HepG2 (cell line): ENCODE measurements around the gene RASSF4. TPM values are rescaled to one million over a fixed set of nuclear protein-coding genes. Genes with fewer than 3 reads are reported as not detected.

Experiments
- ASH2L ChIP-seq: fragments of 300-600, 200-600 bp; sonication (generic); IDR thresholded peaks from 2 replicates; pipeline ENCODE4 v1.7.0; 2017; ENCODE audit warnings: low read depth, mild to moderate bottlenecking, moderate library complexity, mixed read lengths, low read length; ENCODE audit not compliant: insufficient read length
- ATM ChIP-seq: fragments of 450-650 bp; IDR thresholded peaks from 2 replicates; pipeline ENCODE4 v1.7.1; 2017; ENCODE audit warnings: mild to moderate bottlenecking, borderline replicate concordance
- FOSL2 ChIP-seq: sonication (generic); formaldehyde crosslinking; IDR thresholded peaks from 2 replicates; pipeline ENCODE4 v1.4.0; 2020; ENCODE audit warnings: missing genetic modification reagents
- HOMEZ ChIP-seq: IDR thresholded peaks from 2 replicates; pipeline ENCODE4 v1.6.1; 2016; ENCODE audit warnings: low read depth
- KLF13 ChIP-seq: sonication (generic); formaldehyde crosslinking; IDR thresholded peaks from 2 replicates; pipeline ENCODE4 v1.4.0; 2020; ENCODE audit warnings: mild to moderate bottlenecking, missing genetic modification reagents
- MTERF4 ChIP-seq: sonication (generic); formaldehyde crosslinking; IDR thresholded peaks from 2 replicates; pipeline ENCODE4 v1.8.0; 2023; ENCODE audit warnings: mild to moderate bottlenecking, missing genetic modification reagents
- NCOR1 ChIP-seq: fragments of 200-600 bp; sonication (generic); IDR thresholded peaks from 2 replicates; pipeline ENCODE4 v1.7.0; 2017; ENCODE audit warnings: antibody characterized with exemption, low read length, borderline replicate concordance
- PAF1 ChIP-seq: IDR thresholded peaks from 2 replicates; pipeline ENCODE4 v1.6.1; 2016; ENCODE audit warnings: missing genetic modification reagents, missing compliant biosample characterization
- PBX2 ChIP-seq: IDR thresholded peaks from 2 replicates; pipeline ENCODE4 v1.6.1; 2016; ENCODE audit warnings: control low read depth
- POLR2G ChIP-seq: fragments of 200-400 bp; formaldehyde crosslinking; IDR thresholded peaks from 2 replicates; pipeline ENCODE4 v1.6.1; 2018; ENCODE audit warnings: mild to moderate bottlenecking, low read depth, low read length, moderate library complexity
- PRDM15 ChIP-seq: sonication (generic); formaldehyde crosslinking; IDR thresholded peaks from 2 replicates; pipeline ENCODE4 v1.4.0; 2020; ENCODE audit warnings: missing genetic modification reagents
- RAD21 ChIP-seq: fragments of 450-650 bp; formaldehyde crosslinking; IDR thresholded peaks from 2 replicates; pipeline ENCODE4 v1.5.0; 2020; ENCODE audit warnings: mild to moderate bottlenecking
- RBAK ChIP-seq: sonication (generic); formaldehyde crosslinking; IDR thresholded peaks from 2 replicates; pipeline ENCODE4 v1.5.1; 2020; ENCODE audit warnings: mild to moderate bottlenecking, missing genetic modification reagents
- REPIN1 ChIP-seq: sonication (generic); formaldehyde crosslinking; IDR thresholded peaks from 2 replicates; pipeline ENCODE4 v1.8.0; 2022; ENCODE audit warnings: missing genetic modification reagents, low read depth, mild to moderate bottlenecking, borderline replicate concordance
- SIX1 ChIP-seq: sonication (generic); formaldehyde crosslinking; IDR thresholded peaks from 2 replicates; pipeline ENCODE4 v1.4.0; 2020; ENCODE audit warnings: missing genetic modification reagents, borderline replicate concordance
- TBX2 ChIP-seq: sonication (generic); formaldehyde crosslinking; IDR thresholded peaks from 2 replicates; pipeline ENCODE4 v1.5.0; 2020; ENCODE audit warnings: missing genetic modification reagents, mild to moderate bottlenecking, borderline replicate concordance
- ZFP62 ChIP-seq: sonication (generic); formaldehyde crosslinking; IDR thresholded peaks from 2 replicates; pipeline ENCODE4 v1.4.0; 2020; ENCODE audit warnings: missing genetic modification reagents
- ZMAT3 ChIP-seq: sonication (generic); formaldehyde crosslinking; conservative IDR thresholded peaks from 2 replicates; pipeline ENCODE4 v1.7.0; 2021; ENCODE audit warnings: missing genetic modification reagents
- ZNF24 ChIP-seq: fragments of 450-650 bp; IDR thresholded peaks from 2 replicates; pipeline ENCODE4 v1.6.1; 2017; ENCODE audit warnings: antibody characterized with exemption, mild to moderate bottlenecking
- ZNF30 ChIP-seq: sonication (generic); formaldehyde crosslinking; IDR thresholded peaks from 2 replicates; pipeline ENCODE4 v1.5.0; 2020; ENCODE audit warnings: mild to moderate bottlenecking, missing genetic modification reagents
- ZNF496 ChIP-seq: sonication (generic); formaldehyde crosslinking; IDR thresholded peaks from 2 replicates; pipeline ENCODE4 v1.8.1; 2023; ENCODE audit warnings: mild to moderate bottlenecking, moderate library complexity, missing genetic modification reagents; ENCODE audit not compliant: insufficient replicate concordance
- ZNF674 ChIP-seq: sonication (generic); formaldehyde crosslinking; IDR thresholded peaks from 2 replicates; pipeline ENCODE4 v1.5.0; 2020; ENCODE audit warnings: low read depth, mild to moderate bottlenecking, missing genetic modification reagents
- ZNF879 ChIP-seq: sonication (generic); formaldehyde crosslinking; IDR thresholded peaks from 2 replicates; pipeline ENCODE4 v1.8.1; 2023; ENCODE audit warnings: missing genetic modification reagents
- polyA plus RNA-seq, 8 experiments: library from polyadenylated mRNA; depleted of rRNA in 3 of 8; stranded (reverse) in 7 of 8; unstranded in 1 of 8; fragments of >200 nt; fragmentation: Illumina TruSeq in 4 of 8; extraction: Trizol in 4 of 8; gene quantifications; 2 replicates each; pipeline versions ENCODE4 v1.2.1 to v1.2.3, GENCODE V29; 2011 to 2016; ENCODE audit warnings: low read depth in 4 of 8, missing spikeins in 1 of 8, mixed read lengths in 1 of 8; ENCODE audit not compliant: insufficient read depth in 1 of 8
- total RNA-seq, 5 experiments: library from RNA; depleted of rRNA; stranded (reverse); fragments of >200 nt; fragmentation: Illumina TruSeq; extraction: Trizol; gene quantifications; 2 replicates each; pipeline ENCODE4 v1.2.3, GENCODE V29; 2016; ENCODE audit warnings: low read depth in 1 of 5
- TF ChIP-seq, protein P1 (sequence below): sonication (generic); formaldehyde crosslinking; IDR thresholded peaks from 2 replicates; pipeline ENCODE4 v1.5.0; 2020; ENCODE audit warnings: missing genetic modification reagents

RASSF4 gene
- total and polyA plus RNA-seq, 2 of the 13 experiments (the other 11 are each of a cell fraction or from before 2014, with no cell fraction given) = 34.0 to 51.7 TPM

DNA sequence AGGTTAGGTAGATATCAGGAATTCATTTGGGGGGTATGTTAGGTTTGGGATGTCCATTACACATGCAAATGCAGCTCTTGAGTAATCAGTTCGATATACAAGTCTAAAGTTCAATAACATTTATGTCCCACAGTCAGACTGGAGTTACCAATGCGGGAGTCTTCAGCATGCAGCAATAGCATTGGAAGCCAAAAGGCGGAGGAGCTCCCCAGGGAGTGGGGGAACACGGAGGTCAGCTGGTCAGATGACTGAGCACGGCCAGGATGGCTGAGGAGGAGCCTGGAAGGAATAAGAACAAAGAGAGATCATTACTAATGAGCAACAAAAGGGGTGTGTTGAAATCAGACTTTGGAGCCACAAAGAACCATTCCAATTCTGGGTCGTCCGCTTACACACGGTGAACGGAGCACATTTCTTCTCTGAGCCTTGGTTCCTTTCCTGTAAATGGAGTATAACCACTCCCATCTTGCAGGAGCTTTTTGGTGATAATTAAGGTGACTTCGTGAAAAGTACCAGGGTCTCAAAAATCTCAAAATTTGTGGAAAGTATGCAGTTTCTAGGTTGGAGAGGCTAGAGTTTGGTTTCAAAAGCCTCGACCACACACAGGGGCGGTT lies 40.6 kb downstream of the RASSF4 start (continued):
- no peak for TF ChIP-seq PRDM15 (CRISPR knock-in tag)
- no peak for TF ChIP-seq ASH2L
- TF ChIP-seq FOSL2 (CRISPR knock-in tag) = no peak
- TF ChIP-seq ZNF496 (CRISPR knock-in tag) = no peak
- TF ChIP-seq, protein P1, sequence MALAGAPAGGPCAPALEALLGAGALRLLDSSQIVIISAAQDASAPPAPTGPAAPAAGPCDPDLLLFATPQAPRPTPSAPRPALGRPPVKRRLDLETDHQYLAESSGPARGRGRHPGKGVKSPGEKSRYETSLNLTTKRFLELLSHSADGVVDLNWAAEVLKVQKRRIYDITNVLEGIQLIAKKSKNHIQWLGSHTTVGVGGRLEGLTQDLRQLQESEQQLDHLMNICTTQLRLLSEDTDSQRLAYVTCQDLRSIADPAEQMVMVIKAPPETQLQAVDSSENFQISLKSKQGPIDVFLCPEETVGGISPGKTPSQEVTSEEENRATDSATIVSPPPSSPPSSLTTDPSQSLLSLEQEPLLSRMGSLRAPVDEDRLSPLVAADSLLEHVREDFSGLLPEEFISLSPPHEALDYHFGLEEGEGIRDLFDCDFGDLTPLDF (CRISPR knock-in tag) = no peak
- no peak for TF ChIP-seq ZFP62 (CRISPR knock-in tag)
- TF ChIP-seq TBX2 (CRISPR knock-in tag) = no peak
- TF ChIP-seq ZNF674 = no peak
- TF ChIP-seq PAF1 (CRISPR knock-in tag) = no peak
- TF ChIP-seq POLR2G = no peak
- peak; percentile 75 for TF ChIP-seq NCOR1
- TF ChIP-seq MTERF4 (CRISPR knock-in tag) = no peak
- no peak for TF ChIP-seq HOMEZ (CRISPR knock-in tag)
- TF ChIP-seq ZNF30 (CRISPR knock-in tag) = no peak
- no peak for TF ChIP-seq KLF13 (CRISPR knock-in tag)
- no peak for TF ChIP-seq ATM
- TF ChIP-seq ZNF879 (CRISPR knock-in tag) = no peak
- no peak for TF ChIP-seq REPIN1 (CRISPR knock-in tag)
- no peak for TF ChIP-seq SIX1 (CRISPR knock-in tag)
- no peak for TF ChIP-seq ZMAT3 (CRISPR knock-in tag)
- TF ChIP-seq ZNF24 = no peak
- TF ChIP-seq PBX2 (CRISPR knock-in tag) = no peak
- TF ChIP-seq RBAK (CRISPR knock-in tag) = no peak
- no peak for TF ChIP-seq RAD21
